Bronchial epithelial cell (primary cell): ENCODE measurements around the gene SLC6A8. TPM values are rescaled to one million over a fixed set of nuclear protein-coding genes. Genes with fewer than 3 reads are reported as not detected.

Experiments
- DNase-seq: peaks from one replicate; pipeline ENCODE4 v3.0.0-alpha.2; 2010; ENCODE audit warnings: low read depth
- FAIRE-seq: peaks from 2 replicates; lab custom pipeline; 2011; peaks lifted over from hg19 to GRCh38; lab: Jason Lieb, UNC
- H3K27me3 ChIP-seq: 2 replicates; pipeline ENCODE4 v1.5.1; 2011; ENCODE audit warnings: low read length; ENCODE audit not compliant: control insufficient read depth, insufficient read depth
- H3K36me3 ChIP-seq: 2 replicates; pipeline ENCODE4 v1.5.1; 2011; ENCODE audit warnings: low read length; ENCODE audit not compliant: control insufficient read depth, insufficient read depth
- H3K4me3 ChIP-seq: 2 replicates; pipeline ENCODE4 v1.5.1; 2011; ENCODE audit warnings: mild to moderate bottlenecking, low read depth, low read length, control low read depth
- CTCF ChIP-seq: IDR thresholded peaks from 2 replicates; pipeline ENCODE4 v1.5.1; 2011; ENCODE audit warnings: mild to moderate bottlenecking, moderate library complexity, low read length, control low read depth, inconsistent platforms; ENCODE audit not compliant: insufficient read depth, severe bottlenecking
- total RNA-seq: library from RNA; depleted of rRNA; stranded (reverse); fragments of >200 nt; gene quantifications from 2 replicates; pipeline ENCODE4 v1.2.1, GENCODE V29; 2014

SLC6A8 gene
- total RNA-seq, 1 donor from 2014 or later, result 42.4 TPM

GRCh38 chrX:153735274-153735673 is 47.5 kb downstream of the SLC6A8 start:
- no peaks in the 10 kb centered on the region for H3K27me3 ChIP-seq
- peak; percentile 9 for TF ChIP-seq CTCF
- H3K36me3 ChIP-seq, result no peaks in the 10 kb centered on the region
- FAIRE-seq (no peak), DNase-seq (peak; percentile 26)
- H3K4me3 ChIP-seq, result no peak overlapping the region

- H3K4me3 ChIP-seq, result no peak overlapping the region
- TF ChIP-seq CTCF, result no peak
- FAIRE-seq, result no peak
- H3K36me3 ChIP-seq, result no peaks in the 10 kb centered on the region
- no peaks in the 10 kb centered on the region for H3K27me3 ChIP-seq
- no peak for DNase-seq
These were observed 48.5 kb downstream of the SLC6A8 start for GRCh38 chrX:153736071-153736820.

GRCh38 chrX:153736871-153737441 is 49.2 kb downstream of the SLC6A8 start:
- H3K4me3 ChIP-seq, result no peak overlapping the region
- FAIRE-seq (no peak), DNase-seq (no peak)
- H3K27me3 ChIP-seq, result no peaks in the 10 kb centered on the region
- no peaks in the 10 kb centered on the region for H3K36me3 ChIP-seq
- TF ChIP-seq CTCF, result no peak

GRCh38 chrX:153738056-153738605 is 50.4 kb downstream of the SLC6A8 start:
- Histone ChIP-seq H3K36me3 (no peaks in the 10 kb centered on the region), H3K4me3 (no peak overlapping the region), H3K27me3 (no peaks in the 10 kb centered on the region)
- TF ChIP-seq CTCF, result no peak
- DNase-seq (no peak), FAIRE-seq (no peak)

GRCh38 chrX:153739754-153740486 is 52.2 kb downstream of the SLC6A8 start:
- H3K4me3 ChIP-seq, result no peak overlapping the region
- H3K27me3 ChIP-seq, result no peaks in the 10 kb centered on the region
- no peaks in the 10 kb centered on the region for H3K36me3 ChIP-seq
- TF ChIP-seq CTCF, result no peak
- DNase-seq (peak; percentile 68), FAIRE-seq (no peak)
